Neural crest cell (in vitro differentiated cells): ENCODE data around the gene CDH12. TPM values are rescaled to one million over a fixed set of nuclear protein-coding genes. Genes with fewer than 3 reads are reported as not detected.

Experiments
- DNase-seq: peaks from one replicate; pipeline ENCODE4 v3.0.0; 2021; ENCODE audit warnings: low read depth, mixed read lengths, low spot score
- H3K27ac Mint-ChIP-seq: one replicate; pipeline ENCODE4 v1.8.0; 2021; ENCODE audit warnings: mild to moderate bottlenecking, mixed read lengths; ENCODE audit not compliant: unreplicated experiment
- H3K27me3 Mint-ChIP-seq: 2 replicates; pipeline ENCODE4 v1.8.0; 2021; ENCODE audit warnings: low read depth, mild to moderate bottlenecking, mixed read lengths
- H3K36me3 Mint-ChIP-seq: 2 replicates; pipeline ENCODE4 v1.8.0; 2021; ENCODE audit warnings: low read depth, mild to moderate bottlenecking, mixed read lengths
- H3K4me1 Mint-ChIP-seq: 2 replicates; pipeline ENCODE4 v1.8.0; 2021; ENCODE audit warnings: mixed read lengths
- H3K4me3 Mint-ChIP-seq: one replicate; pipeline ENCODE4 v1.8.0; 2021; ENCODE audit warnings: mild to moderate bottlenecking, mixed read lengths
- H3K9me3 Mint-ChIP-seq: 2 replicates; pipeline ENCODE4 v1.8.0; 2021; ENCODE audit warnings: mixed read lengths
- CTCF ChIP-seq: fragments of 200-600 bp; sonication (generic); conservative IDR thresholded peaks from 2 replicates; pipeline ENCODE4 v1.5.0; 2021; ENCODE audit warnings: antibody characterized with exemption, mild to moderate bottlenecking
- total RNA-seq: library from RNA; stranded (reverse); gene quantifications from 2 replicates; pipeline ENCODE4 v1.2.1, GENCODE V29; 2021

The CDH12 gene
- total RNA-seq, 1 donor from 2014 or later, result 0.07 TPM

- H3K27ac Mint-ChIP-seq, result no peak overlapping the region
- no peak overlapping the region for H3K4me3 Mint-ChIP-seq
- no peaks in the 10 kb centered on the region for H3K4me1 Mint-ChIP-seq
- no peaks in the 10 kb centered on the region for H3K27me3 Mint-ChIP-seq
- no peaks in the 10 kb centered on the region for H3K36me3 Mint-ChIP-seq
- DNase-seq, result no peak
- H3K9me3 Mint-ChIP-seq, result no peaks in the 10 kb centered on the region
- TF ChIP-seq CTCF, result no peak
Observed at GRCh38 chr5:21858441-21858840, 994.7 kb downstream of the CDH12 start.

GRCh38 chr5:21856987-21857386, 996.2 kb downstream of the CDH12 start:
- H3K27me3 Mint-ChIP-seq, result no peaks in the 10 kb centered on the region
- no peaks in the 10 kb centered on the region for H3K36me3 Mint-ChIP-seq
- no peak overlapping the region for H3K4me3 Mint-ChIP-seq
- no peak for TF ChIP-seq CTCF
- H3K4me1 Mint-ChIP-seq, result no peaks in the 10 kb centered on the region
- DNase-seq, result no peak
- H3K9me3 Mint-ChIP-seq, result no peaks in the 10 kb centered on the region
- no peak overlapping the region for H3K27ac Mint-ChIP-seq

DNA sequence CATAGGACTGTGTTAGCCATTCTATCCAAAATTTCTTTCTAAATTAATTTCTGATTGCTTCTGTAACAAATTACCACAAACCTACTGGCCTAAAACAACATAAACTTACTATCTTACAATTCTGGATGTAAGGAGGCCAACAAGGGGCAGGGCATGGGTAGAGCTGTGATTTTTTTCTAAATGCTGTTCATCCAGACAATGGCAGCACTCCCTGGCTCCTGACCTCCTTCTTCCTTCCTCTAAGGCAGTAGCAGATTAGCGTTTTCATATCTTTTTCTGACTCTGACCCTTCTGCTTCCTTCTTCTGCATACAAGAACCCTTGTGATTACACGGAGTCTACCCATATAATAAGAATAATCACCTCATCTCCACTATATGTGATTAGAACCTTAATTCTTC, 1005.8 kb downstream of the CDH12 start:
- no peak for DNase-seq
- Mint-ChIP-seq H3K4me1 (no peaks in the 10 kb centered on the region), H3K27me3 (peaks cover 7% of the 10 kb centered on the region), H3K27ac (no peak overlapping the region), H3K36me3 (no peaks in the 10 kb centered on the region), H3K4me3 (no peak overlapping the region), H3K9me3 (no peaks in the 10 kb centered on the region)
- TF ChIP-seq CTCF, result no peak

DNA sequence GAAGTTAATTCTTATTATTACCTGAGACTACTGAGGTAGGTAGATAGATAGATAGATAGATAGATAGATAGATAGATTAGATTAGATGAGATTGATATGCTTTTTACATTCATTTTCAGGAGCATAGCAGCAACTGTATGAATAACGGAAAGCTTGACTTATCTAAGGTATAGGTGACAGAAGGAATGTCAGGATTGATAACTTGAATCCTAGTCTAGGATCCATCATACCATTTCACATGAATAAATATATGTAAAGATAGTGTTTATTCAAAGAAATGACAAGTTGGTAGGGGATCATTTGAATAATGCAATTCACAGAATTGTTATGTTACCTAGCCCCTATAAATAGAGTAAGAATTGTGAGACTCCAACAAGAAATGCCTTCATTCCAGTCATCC, 1008.2 kb downstream of the CDH12 start:
- Mint-ChIP-seq H3K4me3 (no peak overlapping the region), H3K9me3 (no peaks in the 10 kb centered on the region), H3K36me3 (no peaks in the 10 kb centered on the region), H3K4me1 (no peaks in the 10 kb centered on the region), H3K27me3 (peaks cover 7% of the 10 kb centered on the region), H3K27ac (no peak overlapping the region)
- no peak for DNase-seq
- no peak for TF ChIP-seq CTCF

DNA sequence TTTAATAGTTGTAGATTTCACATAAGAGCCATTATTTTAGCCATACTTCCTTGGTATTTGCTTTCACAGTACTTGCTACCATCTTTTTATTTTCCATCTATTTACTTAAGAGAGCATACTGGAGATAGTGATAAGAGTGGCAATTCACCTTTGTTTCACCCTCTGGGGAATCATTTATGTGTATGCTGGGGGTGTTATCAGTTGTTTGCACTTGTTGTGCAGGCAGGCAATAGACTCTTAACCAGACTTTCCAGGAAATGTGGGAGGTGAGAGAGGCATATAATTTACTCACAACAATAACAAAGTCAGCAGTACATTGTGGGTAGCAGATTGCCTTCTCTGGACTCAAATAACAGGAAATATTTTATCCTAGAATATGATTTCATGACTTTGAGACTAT, 1018.3 kb downstream of the CDH12 start:
- Mint-ChIP-seq H3K4me3 (no peak overlapping the region), H3K27ac (no peak overlapping the region), H3K27me3 (no peaks in the 10 kb centered on the region), H3K36me3 (no peaks in the 10 kb centered on the region), H3K9me3 (no peaks in the 10 kb centered on the region), H3K4me1 (no peaks in the 10 kb centered on the region)
- no peak for DNase-seq
- TF ChIP-seq CTCF, result no peak
